Measurements from ENCODE around the gene ADGRG6. TPM values are rescaled to one million over a fixed set of nuclear protein-coding genes. Genes with fewer than 3 reads are reported as not detected.
"Not testable (repeated sequence)": the region's sequence is repeated elsewhere in the genome, so short reads cannot be mapped to it uniquely, and the experiment has no call there.

Gene ADGRG6
- total and polyA plus RNA-seq, 12 donors, result 0.72 to 24.6 (median 5.3) TPM

GRCh38 chr6:142446168-142446567 is 144.4 kb downstream of the ADGRG6 start:
- no peaks in the 10 kb centered on the region for H3K36me3 ChIP-seq (replicated peaks in 1 of 2)
- H3K9me3 ChIP-seq (replicated peaks in 1 of 3), result no peaks in the 10 kb centered on the region
- peaks cover 3% of the 10 kb centered on the region for H3K27me3 ChIP-seq
- DNase-seq, result no peak
- intact Hi-C loops (cut with DNase I), result no loop called here
- H3K4me1 ChIP-seq (replicated peaks in 1 of 2), result no peaks in the 10 kb centered on the region
- WGBS, 4 donors, result 84 to 90% (median 87%) methylated on average over 2 of the region's 2 CpGs
- H3K27ac ChIP-seq, result no peak overlapping the region
- H3K4me3 ChIP-seq, result no peak overlapping the region
- no peak for TF ChIP-seq CTCF (IDR thresholded peaks at IDR 0.05)
- no peak for TF ChIP-seq POLR2A (IDR thresholded peaks at IDR 0.05)

- no peaks in the 10 kb centered on the region for H3K36me3 ChIP-seq (replicated peaks in 1 of 2)
- TF ChIP-seq CTCF (IDR thresholded peaks at IDR 0.05), result no peak
- TF ChIP-seq POLR2A (IDR thresholded peaks at IDR 0.05), result no peak
- no peak overlapping the region for H3K27ac ChIP-seq
- WGBS, 4 donors, result 71 to 86% (median 81%) methylated on average over 4 of the region's 4 CpGs
- no peak overlapping the region for H3K4me3 ChIP-seq
- intact Hi-C loops (cut with DNase I), result no loop called here
- no peak for DNase-seq
- H3K4me1 ChIP-seq (replicated peaks in 1 of 2), result no peaks in the 10 kb centered on the region
- no peaks in the 10 kb centered on the region for H3K9me3 ChIP-seq (replicated peaks in 1 of 3)
- H3K27me3 ChIP-seq, result peaks cover 3% of the 10 kb centered on the region
Measured at GRCh38 chr6:142446576-142446975, 144.8 kb downstream of the ADGRG6 start.

GRCh38 chr6:142448091-142448729 is 146.4 kb downstream of the ADGRG6 start:
- TF ChIP-seq POLR2A (IDR thresholded peaks at IDR 0.05) (no peak), CTCF (IDR thresholded peaks at IDR 0.05) (no peak)
- intact Hi-C loops (cut with DNase I), result no loop called here
- WGBS, 4 donors, result 84 to 87% (median 85%) methylated on average over 4 of the region's 4 CpGs
- Histone ChIP-seq H3K36me3 (replicated peaks in 1 of 2) (no peaks in the 10 kb centered on the region), H3K27ac (no peak overlapping the region), H3K4me3 (no peak overlapping the region), H3K4me1 (replicated peaks in 1 of 2) (no peaks in the 10 kb centered on the region), H3K27me3 (peaks cover 3% of the 10 kb centered on the region), H3K9me3 (replicated peaks in 1 of 3) (no peaks in the 10 kb centered on the region)
- no peak for DNase-seq

GRCh38 chr6:142450856-142451255 is 149.0 kb downstream of the ADGRG6 start:
- H3K27me3 ChIP-seq; H3K4me3 ChIP-seq; DNase-seq; H3K36me3 ChIP-seq (replicated peaks in 1 of 2); H3K27ac ChIP-seq; intact Hi-C loops (cut with DNase I); H3K9me3 ChIP-seq (replicated peaks in 1 of 3); H3K4me1 ChIP-seq (replicated peaks in 1 of 2): not testable (repeated sequence)
- 77 to 82% (median 78%) methylated on average over 5 of the region's 5 CpGs for WGBS, 4 donors

- TF ChIP-seq POLR2A (IDR thresholded peaks at IDR 0.05) (no peak), CTCF (IDR thresholded peaks at IDR 0.05) (no peak)
- intact Hi-C loops (cut with DNase I), result no loop called here
- Histone ChIP-seq H3K27me3 (peaks cover 3% of the 10 kb centered on the region), H3K36me3 (replicated peaks in 1 of 2) (no peaks in the 10 kb centered on the region), H3K4me3 (no peak overlapping the region), H3K27ac (no peak overlapping the region), H3K4me1 (replicated peaks in 1 of 2) (no peaks in the 10 kb centered on the region), H3K9me3 (replicated peaks in 1 of 3) (no peaks in the 10 kb centered on the region)
- DNase-seq, result no peak
- WGBS, 4 donors, result 60 to 79% (median 69%) methylated on average over 2 of the region's 2 CpGs
Measured at GRCh38 chr6:142452993-142453392, 151.2 kb downstream of the ADGRG6 start.

- H3K27me3 ChIP-seq; H3K4me3 ChIP-seq; H3K4me1 ChIP-seq (replicated peaks in 1 of 2); H3K9me3 ChIP-seq (replicated peaks in 1 of 3); H3K27ac ChIP-seq; H3K36me3 ChIP-seq (replicated peaks in 1 of 2); intact Hi-C loops (cut with DNase I); DNase-seq: not testable (repeated sequence)
- WGBS, 4 donors, result 83 to 97% (median 90%) methylated on average over 1 of the region's 1 CpG
Measured at GRCh38 chr6:142454196-142454595, 152.4 kb downstream of the ADGRG6 start.

- H3K4me3 ChIP-seq; intact Hi-C loops (cut with DNase I); H3K36me3 ChIP-seq (replicated peaks in 1 of 2); H3K27me3 ChIP-seq; H3K27ac ChIP-seq; H3K4me1 ChIP-seq (replicated peaks in 1 of 2); DNase-seq; H3K9me3 ChIP-seq (replicated peaks in 1 of 3): not testable (repeated sequence)
- 62 to 70% (median 64%) methylated on average over 2 of the region's 2 CpGs for WGBS, 4 donors
Measured at GRCh38 chr6:142454848-142455247, 153.0 kb downstream of the ADGRG6 start.
